A673 (cell line): ENCODE results near the gene IMPG1. TPM values are rescaled to one million over a fixed set of nuclear protein-coding genes. Genes with fewer than 3 reads are reported as not detected.

Source experiments
- BruUV-seq: library from RNA; stranded (reverse); fragments of 400-500 nt; replicated peaks from 2 replicates; lab custom pipeline; 2021; lab: Mats Ljungman, UMichigan
- CTCF ChIA-PET: fragments of 300-600 bp; sonication (Branson Sonifier 250); formaldehyde crosslinking; loops from one replicate; lab custom pipeline; 2022; ENCODE audit warnings: antibody characterized with exemption; lab: Charles Lee
- POLR2A ChIA-PET: fragments of 300-600 bp; sonication (Branson Sonifier 250); formaldehyde crosslinking; loops from one replicate; lab custom pipeline; 2022; ENCODE audit warnings: antibody characterized with exemption; ENCODE audit not compliant: low non-redundant PET; lab: Charles Lee
- DNase-seq: peaks from one replicate; pipeline ENCODE4 v3.0.0-alpha.2; 2015; ENCODE audit warnings: low spot score
- H3K27ac ChIP-seq: fragments of 200-600 bp; sonication (generic); 2 replicates; pipeline ENCODE4 v1.5.1; 2016; ENCODE audit warnings: mixed run types, low read depth, mild to moderate bottlenecking, mixed read lengths, antibody characterized with exemption, low read length; ENCODE audit not compliant: poor library complexity, severe bottlenecking
- H3K27me3 ChIP-seq: fragments of 200-600 bp; sonication (generic); replicated peaks from 2 replicates; pipeline ENCODE4 v1.6.1; 2017; ENCODE audit warnings: mixed run types, low read depth, mild to moderate bottlenecking, mixed read lengths, antibody characterized with exemption, low read length; ENCODE audit not compliant: insufficient read depth, poor library complexity
- H3K36me3 ChIP-seq: fragments of 200-600 bp; sonication (generic); 2 replicates; pipeline ENCODE4 v1.6.1; 2016; ENCODE audit warnings: mixed run types, mild to moderate bottlenecking, mixed read lengths, antibody characterized with exemption, low read length; ENCODE audit not compliant: insufficient read depth, poor library complexity, severe bottlenecking
- H3K4me1 ChIP-seq: fragments of 200-600 bp; sonication (generic); 2 replicates; pipeline ENCODE4 v1.6.1; 2017; ENCODE audit warnings: mixed run types, mild to moderate bottlenecking, mixed read lengths, antibody characterized with exemption, low read length; ENCODE audit not compliant: insufficient read depth, poor library complexity, severe bottlenecking
- H3K4me3 ChIP-seq: fragments of 200-600 bp; sonication (generic); 2 replicates; pipeline ENCODE4 v1.5.1; 2016; ENCODE audit warnings: low read depth, mixed run types, mild to moderate bottlenecking, mixed read lengths, low read length; ENCODE audit not compliant: poor library complexity, severe bottlenecking
- H3K9me3 ChIP-seq: fragments of 200-600 bp; sonication (generic); 2 replicates; pipeline ENCODE4 v1.6.1; 2016; ENCODE audit warnings: mixed run types, low read depth, mild to moderate bottlenecking, mixed read lengths, antibody characterized with exemption, low read length; ENCODE audit not compliant: poor library complexity, severe bottlenecking
- EZH2 ChIP-seq: fragments of 200-600 bp; sonication (generic); IDR thresholded peaks from 2 replicates; pipeline ENCODE4 v1.6.1; 2017; ENCODE audit warnings: borderline replicate concordance, low read depth, mild to moderate bottlenecking, mixed read lengths, antibody characterized with exemption, low read length; ENCODE audit not compliant: poor library complexity, severe bottlenecking
- intact Hi-C: fragments of 100-400 bp; cut with micrococcal nuclease; formaldehyde crosslinking; loops from one replicate; pipeline ENCODE4 v1.10.0; 2022; ENCODE audit not compliant: unreplicated experiment
- total RNA-seq: library from RNA; stranded (reverse); gene quantifications from 2 replicates; pipeline ENCODE4 v1.2.3, GENCODE V29; 2021
- TF ChIP-seq, protein P1 (sequence below): fragments of 300-800, 200-600 bp; sonication (generic); conservative IDR thresholded peaks from 2 replicates; pipeline ENCODE4 v1.5.1; 2017; ENCODE audit warnings: low read depth, mild to moderate bottlenecking, antibody characterized with exemption, low read length, moderate library complexity, mixed read lengths

Gene IMPG1
- total RNA-seq, 1 experiment from 2014 or later, result not detected

- H3K36me3 ChIP-seq, result no peaks in the 10 kb centered on the region
- ChIA-PET CTCF (no interaction called here), POLR2A (no interaction called here)
- no TSS peak for BruUV-seq
- no peak overlapping the region for H3K27ac ChIP-seq
- no peak for DNase-seq
- TF ChIP-seq, protein P1, sequence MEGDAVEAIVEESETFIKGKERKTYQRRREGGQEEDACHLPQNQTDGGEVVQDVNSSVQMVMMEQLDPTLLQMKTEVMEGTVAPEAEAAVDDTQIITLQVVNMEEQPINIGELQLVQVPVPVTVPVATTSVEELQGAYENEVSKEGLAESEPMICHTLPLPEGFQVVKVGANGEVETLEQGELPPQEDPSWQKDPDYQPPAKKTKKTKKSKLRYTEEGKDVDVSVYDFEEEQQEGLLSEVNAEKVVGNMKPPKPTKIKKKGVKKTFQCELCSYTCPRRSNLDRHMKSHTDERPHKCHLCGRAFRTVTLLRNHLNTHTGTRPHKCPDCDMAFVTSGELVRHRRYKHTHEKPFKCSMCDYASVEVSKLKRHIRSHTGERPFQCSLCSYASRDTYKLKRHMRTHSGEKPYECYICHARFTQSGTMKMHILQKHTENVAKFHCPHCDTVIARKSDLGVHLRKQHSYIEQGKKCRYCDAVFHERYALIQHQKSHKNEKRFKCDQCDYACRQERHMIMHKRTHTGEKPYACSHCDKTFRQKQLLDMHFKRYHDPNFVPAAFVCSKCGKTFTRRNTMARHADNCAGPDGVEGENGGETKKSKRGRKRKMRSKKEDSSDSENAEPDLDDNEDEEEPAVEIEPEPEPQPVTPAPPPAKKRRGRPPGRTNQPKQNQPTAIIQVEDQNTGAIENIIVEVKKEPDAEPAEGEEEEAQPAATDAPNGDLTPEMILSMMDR, result no peak
- no peak for TF ChIP-seq EZH2
- no peaks in the 10 kb centered on the region for H3K4me1 ChIP-seq
- intact Hi-C loops, result no loop called here
- H3K9me3 ChIP-seq, result no peaks in the 10 kb centered on the region
- no peaks in the 10 kb centered on the region for H3K27me3 ChIP-seq
- H3K4me3 ChIP-seq, result no peak overlapping the region
Observed at GRCh38 chr6:75892384-75892783, 180.1 kb downstream of the IMPG1 start.

- Histone ChIP-seq H3K4me3 (no peak overlapping the region), H3K9me3 (no peaks in the 10 kb centered on the region), H3K4me1 (no peaks in the 10 kb centered on the region), H3K27ac (no peak overlapping the region), H3K36me3 (no peaks in the 10 kb centered on the region), H3K27me3 (no peaks in the 10 kb centered on the region)
- no TSS peak for BruUV-seq
- no peak for DNase-seq
- ChIA-PET CTCF (no interaction called here), POLR2A (no interaction called here)
- TF ChIP-seq, protein P1, result no peak
- no peak for TF ChIP-seq EZH2
- intact Hi-C loops, result no loop called here
Observed at GRCh38 chr6:75884822-75885221, 187.6 kb downstream of the IMPG1 start.

DNA sequence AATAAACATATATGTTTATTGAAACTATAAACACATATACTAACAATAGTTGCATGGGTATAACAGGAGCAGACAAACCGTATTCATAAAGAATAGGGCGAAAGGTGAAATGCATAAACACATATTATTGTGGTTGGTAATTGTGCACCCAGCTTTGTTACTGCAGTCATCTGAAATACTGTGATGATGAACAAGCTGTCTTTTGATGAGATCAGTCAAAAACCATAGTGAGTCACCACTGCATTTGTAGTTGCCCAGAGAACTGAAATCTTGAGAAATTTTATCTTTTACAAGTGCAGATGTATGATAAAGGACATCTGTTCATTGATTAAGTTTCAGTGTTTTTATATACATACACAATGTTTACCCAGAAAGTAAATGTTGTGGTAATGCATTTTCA lies 189.7 kb downstream of the IMPG1 start:
- no peak for DNase-seq
- ChIA-PET POLR2A (no interaction called here), CTCF (no interaction called here)

More for the DNA sequence above, 189.7 kb downstream of the IMPG1 start:
- Histone ChIP-seq H3K4me3 (no peak overlapping the region), H3K27me3 (no peaks in the 10 kb centered on the region), H3K27ac (no peak overlapping the region), H3K9me3 (no peaks in the 10 kb centered on the region), H3K4me1 (no peaks in the 10 kb centered on the region), H3K36me3 (no peaks in the 10 kb centered on the region)
- BruUV-seq, result no TSS peak
- TF ChIP-seq, protein P1, result no peak
- TF ChIP-seq EZH2, result no peak
- intact Hi-C loops, result no loop called here
